ENCODE measurements around the gene CSF3. TPM values are rescaled to one million over a fixed set of nuclear protein-coding genes. Genes with fewer than 3 reads are reported as not detected.

The CSF3 gene
- total RNA-seq, 3 donors from 2014 or later (not counting 1 experiment from before 2014, with no cell fraction given): not detected

GRCh38 chr17:40025991-40026815, 11.0 kb downstream of the CSF3 start:
- H3K36me3 ChIP-seq (ENCODE audit: control insufficient read depth, insufficient read depth, low read length): peaks cover 74% of the 10 kb centered on the region
- no peaks in the 10 kb centered on the region for H3K27me3 Mint-ChIP-seq (ENCODE audit: low read depth in 2 of 2)
- H3K27me3 ChIP-seq (ENCODE audit: control insufficient read depth, insufficient read depth, low read length): no peaks in the 10 kb centered on the region
- H3K4me1 Mint-ChIP-seq: peaks cover 11 to 14% of the 10 kb centered on the region in 2 donors
- 82% methylated on average over 22 of the region's 22 CpGs for WGBS (ENCODE audit: insufficient coverage)
- peak in 1 of 2 donors; percentile 73 for DNase-seq
- ATAC-seq: peak in 2 of 3 donors; percentile 5 to 12
- H3K36me3 Mint-ChIP-seq: peaks cover 12% of the 10 kb centered on the region
- no peak overlapping the region for H3K4me3 ChIP-seq (ENCODE audit: low read length)
- H3K27ac ChIP-seq (ENCODE audit: low read length): no peak overlapping the region
- H3K9me3 ChIP-seq (ENCODE audit: control insufficient read depth, insufficient read depth, low read length): no peaks in the 10 kb centered on the region
- intact Hi-C loops (cut with micrococcal nuclease): no loop called here
- H3K4me3 Mint-ChIP-seq: no peak overlapping the region
- H3K4me1 ChIP-seq (ENCODE audit: control insufficient read depth, insufficient read depth, low read length): peaks cover 17% of the 10 kb centered on the region
- H3K27ac Mint-ChIP-seq: no peak overlapping the region
- no peak for TF ChIP-seq CTCF (IDR thresholded peaks at IDR 0.05)
- no peaks in the 10 kb centered on the region for H3K9me3 Mint-ChIP-seq

GRCh38 chr17:40026816-40027613, 11.8 kb downstream of the CSF3 start:
- H3K27me3 ChIP-seq (ENCODE audit: control insufficient read depth, insufficient read depth, low read length): no peaks in the 10 kb centered on the region
- DNase-seq (peak; percentile 71 to 91), ATAC-seq (peak; percentile 87 to 97 (median 93))
- H3K36me3 ChIP-seq (ENCODE audit: control insufficient read depth, insufficient read depth, low read length): peaks cover 75% of the 10 kb centered on the region
- H3K4me1 ChIP-seq (ENCODE audit: control insufficient read depth, insufficient read depth, low read length): peaks cover 17% of the 10 kb centered on the region
- H3K4me3 ChIP-seq (ENCODE audit: low read length): no peak overlapping the region
- Mint-ChIP-seq H3K4me3 (no peak overlapping the region), H3K4me1 (peaks cover 11 to 14% of the 10 kb centered on the region in 2 donors), H3K27me3 (ENCODE audit: low read depth in 2 of 2) (no peaks in the 10 kb centered on the region), H3K27ac (no peak overlapping the region), H3K36me3 (peaks cover 12% of the 10 kb centered on the region), H3K9me3 (no peaks in the 10 kb centered on the region)
- H3K27ac ChIP-seq (ENCODE audit: low read length): no peak overlapping the region
- no peaks in the 10 kb centered on the region for H3K9me3 ChIP-seq (ENCODE audit: control insufficient read depth, insufficient read depth, low read length)
- 55% methylated on average over 33 of the region's 33 CpGs for WGBS (ENCODE audit: insufficient coverage)
- intact Hi-C loops (cut with micrococcal nuclease): loop anchor here (1.0 kb wide), 4 partner anchors 14 to 405 kb away; no protein-coding TSS in a partner anchor
- TF ChIP-seq CTCF (IDR thresholded peaks at IDR 0.05): peak; percentile 94

- ATAC-seq (no peak), DNase-seq (no peak)
- no peak for TF ChIP-seq CTCF (IDR thresholded peaks at IDR 0.05)
- H3K4me3 Mint-ChIP-seq: no peak overlapping the region
- peaks cover 75% of the 10 kb centered on the region for H3K36me3 ChIP-seq (ENCODE audit: control insufficient read depth, insufficient read depth, low read length)
- intact Hi-C loops (cut with micrococcal nuclease): loop anchor here (1.0 kb wide), 4 partner anchors 14 to 405 kb away; no protein-coding TSS in a partner anchor
- H3K27me3 Mint-ChIP-seq (ENCODE audit: low read depth in 2 of 2): no peaks in the 10 kb centered on the region
- H3K27me3 ChIP-seq (ENCODE audit: control insufficient read depth, insufficient read depth, low read length): no peaks in the 10 kb centered on the region
- H3K9me3 Mint-ChIP-seq: no peaks in the 10 kb centered on the region
- H3K4me1 Mint-ChIP-seq: peaks cover 11 to 14% of the 10 kb centered on the region in 2 donors
- peaks cover 12% of the 10 kb centered on the region for H3K36me3 Mint-ChIP-seq
- H3K27ac Mint-ChIP-seq: no peak overlapping the region
- 84% methylated on average over 5 of the region's 5 CpGs for WGBS (ENCODE audit: insufficient coverage)
- H3K27ac ChIP-seq (ENCODE audit: low read length): no peak overlapping the region
- peaks cover 17% of the 10 kb centered on the region for H3K4me1 ChIP-seq (ENCODE audit: control insufficient read depth, insufficient read depth, low read length)
- H3K9me3 ChIP-seq (ENCODE audit: control insufficient read depth, insufficient read depth, low read length): no peaks in the 10 kb centered on the region
- H3K4me3 ChIP-seq (ENCODE audit: low read length): no peak overlapping the region
Observed at GRCh38 chr17:40027614-40028012, 12.4 kb downstream of the CSF3 start.

Measured in natural killer cell (primary cell).